SK-MEL-5 (cell line): Measurements from ENCODE around the gene INO80D. TPM values are rescaled to one million over a fixed set of nuclear protein-coding genes. Genes with fewer than 3 reads are reported as not detected.

Experiments used
- DNase-seq: peaks from one replicate; pipeline ENCODE4 v3.0.0-alpha.2; 2016; ENCODE audit warnings: low read depth, low spot score
- in situ Hi-C: cut with HindIII; loops from 2 replicates; pipeline ENCODE4 v1.10.0; 2016; ENCODE audit warnings: low sequenced_read_pairs, high pct_unique_total_duplicates, low pct_unique_long_range_greater_than_20kb
- small RNA-seq, 2 experiments: library from RNA; depleted of rRNA; stranded (forward); fragments of <200 nt; gene quantifications; one replicate each; pipeline ENCODE3, GENCODE V24; 2014
- total RNA-seq: library from RNA; depleted of rRNA; stranded (reverse); fragments of >200 nt; shearing (Covaris generic); gene quantifications from 2 replicates; pipeline ENCODE4 v1.2.3, GENCODE V29; 2014; rRNA removed

Gene INO80D
- total RNA-seq, 1 experiment from 2014 or later = 6.8 TPM

DNA sequence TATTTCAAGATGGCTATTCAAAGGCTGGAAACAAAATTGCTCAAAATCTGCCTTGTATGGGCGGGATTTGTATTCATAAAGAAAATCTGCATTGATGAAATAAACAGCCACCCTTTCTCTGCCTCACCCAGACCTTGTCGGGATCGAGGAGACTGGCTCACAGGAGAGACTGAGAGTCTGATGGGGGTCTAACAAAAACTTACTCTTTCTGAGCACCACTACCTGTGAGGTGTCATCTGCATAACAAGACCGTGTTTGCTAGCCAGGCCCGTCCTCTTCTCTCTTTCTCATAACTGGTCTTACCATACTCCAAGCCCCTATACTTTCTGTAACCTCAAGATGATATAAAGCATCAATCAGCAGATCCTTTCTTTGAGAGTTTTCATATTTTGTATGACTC, 115.6 kb downstream of the INO80D start:
- no peak for DNase-seq
- in situ Hi-C loops = no loop called here

DNA sequence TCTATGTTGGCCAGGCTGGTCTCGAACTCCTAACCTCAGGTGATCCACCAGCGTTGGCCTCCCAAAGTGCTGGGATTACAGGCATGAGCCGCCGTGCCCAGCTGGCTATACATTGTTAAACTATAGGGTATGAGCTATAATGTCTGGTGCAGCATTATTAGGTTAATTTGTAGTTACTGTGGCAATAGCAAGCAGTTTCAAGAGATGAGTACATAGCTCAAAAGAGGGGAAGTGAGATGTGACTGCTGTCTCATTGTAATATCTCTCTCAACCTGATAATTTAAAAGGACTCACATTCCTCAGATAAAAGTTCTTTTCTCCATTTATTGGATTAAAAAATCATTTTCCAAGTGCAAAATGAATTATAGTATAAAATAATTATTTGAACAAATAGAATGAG, 116.4 kb downstream of the INO80D start:
- in situ Hi-C loops = no loop called here
- DNase-seq = no peak

DNA sequence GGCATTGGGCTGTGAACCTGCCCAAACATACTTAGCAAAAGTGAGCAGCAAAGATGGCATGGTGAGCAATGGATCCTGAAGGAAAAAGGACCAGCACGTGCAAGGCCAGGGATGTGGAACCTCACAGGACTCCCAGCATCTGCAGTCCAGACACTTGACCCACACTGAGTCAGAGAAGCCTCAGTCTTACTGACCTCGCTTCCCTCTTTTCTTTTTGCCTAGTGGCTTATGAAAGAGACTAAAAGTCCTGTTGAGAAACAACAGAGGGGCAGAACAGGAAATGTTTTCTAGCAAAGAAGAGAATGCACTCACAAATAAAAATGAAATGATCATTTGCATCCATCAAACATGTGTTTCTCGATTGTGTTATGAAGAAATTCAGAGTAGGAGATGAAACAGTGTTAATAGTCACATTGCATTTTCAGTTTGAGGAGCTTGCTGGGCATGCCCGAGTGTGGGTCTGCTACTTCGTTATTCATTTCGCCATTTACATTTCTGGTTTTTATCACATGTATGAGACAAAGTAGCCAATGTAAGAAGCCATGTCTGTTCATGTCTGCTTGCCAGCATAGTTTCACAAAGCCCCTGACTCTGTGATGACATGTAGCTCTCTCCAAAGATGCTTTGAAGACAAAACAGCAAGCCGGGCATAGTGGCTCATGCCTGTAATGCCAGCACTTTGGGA, 118.4 kb downstream of the INO80D start:
- in situ Hi-C loops = no loop called here
- no peak for DNase-seq

DNA sequence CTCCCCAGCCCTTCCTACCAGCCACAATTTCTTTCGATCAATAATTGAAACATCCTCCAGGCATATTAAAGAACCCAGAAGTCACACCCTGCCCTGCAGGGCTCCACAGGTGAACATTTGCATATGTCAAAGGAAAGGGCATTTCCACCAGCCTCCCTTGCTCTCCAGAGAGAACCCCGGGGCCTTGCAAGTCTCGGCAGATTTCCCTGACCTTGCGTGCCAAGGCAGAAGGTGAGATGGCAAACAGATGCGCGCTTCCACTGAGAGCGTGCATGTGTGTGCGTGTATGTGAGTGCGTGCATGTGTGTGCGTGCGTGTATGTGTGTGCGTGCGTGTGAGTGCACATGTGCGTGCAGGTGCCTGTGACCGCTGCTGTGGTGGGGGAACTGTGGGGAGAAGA, 120.3 kb downstream of the INO80D start:
- no peak for DNase-seq
- in situ Hi-C loops = no loop called here

DNA sequence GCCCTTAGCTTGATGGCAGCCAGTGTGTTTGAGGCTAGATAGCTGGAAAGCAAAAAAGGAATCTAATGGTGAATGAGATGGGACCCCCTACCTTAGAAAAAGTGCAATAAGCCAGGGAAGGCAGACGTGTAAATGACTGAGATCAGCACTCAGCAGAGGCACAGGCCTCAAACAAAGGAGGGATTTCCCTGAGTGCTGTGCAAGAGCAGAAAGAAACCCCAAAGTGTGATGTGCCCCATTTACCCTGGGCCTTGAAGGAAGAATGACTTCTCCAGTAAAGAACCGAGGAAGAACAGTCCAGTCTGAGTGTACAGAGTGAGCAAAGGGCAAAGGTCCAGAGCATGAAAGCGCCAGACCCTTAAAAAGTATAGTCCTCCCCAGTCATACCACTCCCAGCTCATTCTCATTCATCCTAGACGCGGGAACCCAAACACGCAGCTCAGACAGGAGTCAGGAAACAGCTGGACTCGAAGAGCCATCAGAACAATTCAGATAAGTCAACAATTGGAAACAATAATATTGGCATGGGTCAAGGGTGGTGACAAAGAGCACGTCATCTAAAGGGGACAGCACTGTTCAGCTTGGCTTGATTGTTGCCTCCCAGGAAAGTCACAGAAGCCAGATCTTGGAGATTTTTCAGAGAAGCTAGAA, 121.7 kb downstream of the INO80D start:
- no peak for DNase-seq
- in situ Hi-C loops = no loop called here

DNA sequence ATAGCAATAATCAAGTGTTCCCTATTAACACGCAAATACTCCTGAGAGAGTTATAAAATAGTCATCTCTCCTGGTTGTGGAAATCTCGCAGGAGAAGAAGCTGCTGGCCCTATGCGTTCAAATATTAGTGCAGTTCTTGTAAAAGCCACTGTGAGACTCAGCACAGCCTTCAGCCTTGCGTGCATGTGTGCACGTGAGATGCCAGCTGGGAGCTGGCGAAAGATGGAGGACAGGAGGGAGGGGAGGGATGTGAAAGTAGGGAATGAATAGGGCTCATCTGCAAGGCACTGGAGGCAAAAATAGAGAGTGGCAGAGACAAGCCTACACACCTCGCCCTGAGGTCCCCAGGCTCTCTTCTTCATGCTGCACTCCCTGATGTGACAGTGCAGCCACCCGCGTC, 126.5 kb downstream of the INO80D start:
- in situ Hi-C loops = no loop called here
- DNase-seq = peak; percentile 24

DNA sequence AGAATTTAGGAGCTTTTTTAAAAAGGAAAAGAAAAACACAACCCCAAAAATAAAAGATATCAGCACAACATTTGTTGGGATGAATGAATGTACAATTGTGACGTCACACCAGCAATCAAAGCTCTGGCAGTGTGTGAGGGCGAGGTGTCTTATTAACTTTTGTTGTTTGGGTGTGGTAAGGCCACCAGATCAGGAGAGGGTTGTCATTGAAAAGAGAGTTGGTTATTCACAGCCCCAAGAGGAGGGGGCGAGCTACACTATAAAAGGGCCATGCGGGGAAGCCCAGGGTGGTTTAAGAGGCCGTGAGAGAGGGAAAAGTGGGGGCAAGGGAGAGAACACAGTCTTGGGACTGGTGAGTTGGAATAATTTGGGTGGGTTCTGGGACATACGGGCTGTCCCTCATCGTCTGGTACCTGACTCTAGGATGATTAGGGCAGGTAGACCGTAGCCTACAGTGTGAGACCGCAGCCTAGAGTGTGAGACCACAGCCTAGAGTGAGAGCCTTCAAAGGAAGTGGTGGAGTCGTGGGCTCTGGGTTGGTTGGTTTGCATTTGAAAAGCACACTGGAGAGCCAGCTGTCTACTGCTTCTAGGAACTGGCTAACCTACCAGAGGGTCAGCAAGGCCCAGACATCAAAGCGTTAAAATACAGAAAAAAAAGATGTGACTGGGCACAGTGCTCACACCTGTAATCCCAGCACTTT, 128.4 kb downstream of the INO80D start:
- in situ Hi-C loops = no loop called here
- DNase-seq = no peak

DNA sequence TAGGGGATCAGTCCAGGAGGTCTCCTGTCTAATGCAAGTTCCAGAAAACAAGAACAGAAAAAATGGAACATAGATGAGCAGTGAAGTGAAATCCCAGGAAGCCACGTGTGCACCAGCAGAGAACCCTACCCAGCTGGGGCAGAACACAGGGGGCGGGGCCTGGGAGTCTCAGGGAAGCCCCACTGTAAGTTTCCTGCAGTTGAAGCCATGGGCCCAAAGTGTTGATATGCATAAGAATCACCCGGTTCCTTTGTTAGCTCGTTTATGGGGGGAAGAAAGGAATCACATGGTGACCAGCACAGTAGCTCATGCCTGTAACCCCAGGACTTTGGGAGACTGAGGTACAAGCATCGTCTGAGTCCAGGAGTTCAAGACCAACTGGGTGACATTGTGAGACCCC, 131.3 kb downstream of the INO80D start:
- in situ Hi-C loops = no loop called here
- no peak for DNase-seq

DNA sequence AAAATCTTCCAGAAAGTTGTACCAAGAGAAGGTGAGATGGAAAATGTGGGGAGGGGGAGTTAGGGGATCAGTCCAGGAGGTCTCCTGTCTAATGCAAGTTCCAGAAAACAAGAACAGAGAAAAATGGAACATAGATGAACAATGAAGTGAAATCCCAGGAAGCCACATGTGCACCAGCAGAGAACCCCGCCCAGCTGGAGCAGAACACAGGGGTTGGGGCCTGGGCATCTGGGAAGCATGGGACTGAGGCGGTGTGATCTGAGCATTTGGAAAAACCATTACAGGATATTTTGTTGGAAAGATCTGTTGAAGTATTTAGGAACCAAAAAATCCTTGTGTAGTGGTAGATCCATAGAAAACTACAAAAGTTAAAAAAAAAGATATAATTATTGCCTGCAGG, 133.7 kb downstream of the INO80D start:
- in situ Hi-C loops = no loop called here
- DNase-seq = no peak

DNA sequence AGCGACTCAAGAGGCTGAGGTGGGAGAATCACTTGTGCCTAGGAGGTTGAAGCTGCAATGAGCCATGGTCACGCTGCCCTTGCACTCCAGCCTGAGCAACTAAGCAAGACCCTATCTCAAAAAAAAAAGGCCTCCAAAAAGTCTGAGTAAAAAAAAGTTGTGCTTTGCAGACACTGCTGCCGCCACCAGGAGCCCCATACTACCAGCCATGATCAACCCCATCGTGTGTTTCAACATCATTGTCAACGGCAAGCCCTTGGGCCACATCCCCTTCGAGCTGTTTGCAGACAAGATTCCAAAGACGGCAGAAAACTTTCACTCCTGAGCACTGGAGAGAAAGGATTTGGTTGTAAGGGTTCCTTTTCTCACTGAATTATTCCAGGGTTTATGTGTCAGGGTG, 137.1 kb downstream of the INO80D start:
- in situ Hi-C loops = no loop called here
- no peak for DNase-seq

DNA sequence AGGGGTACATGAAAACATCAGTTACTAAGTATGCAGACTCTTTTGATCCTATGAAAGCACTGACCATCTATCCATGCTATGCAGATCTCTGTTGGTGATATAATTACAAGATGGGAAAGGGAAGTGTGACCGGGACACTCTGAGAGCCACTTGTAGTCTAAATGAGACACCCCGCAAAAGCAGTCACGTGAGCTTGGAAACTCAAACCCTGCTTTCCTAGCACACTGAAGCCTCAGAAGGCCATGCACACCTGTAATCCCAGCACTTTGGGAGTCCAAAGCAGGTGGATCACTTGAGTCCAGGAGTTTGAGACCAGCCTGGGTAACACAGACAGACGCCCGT, 137.5 kb downstream of the INO80D start:
- in situ Hi-C loops = no loop called here
- no peak for DNase-seq

DNA sequence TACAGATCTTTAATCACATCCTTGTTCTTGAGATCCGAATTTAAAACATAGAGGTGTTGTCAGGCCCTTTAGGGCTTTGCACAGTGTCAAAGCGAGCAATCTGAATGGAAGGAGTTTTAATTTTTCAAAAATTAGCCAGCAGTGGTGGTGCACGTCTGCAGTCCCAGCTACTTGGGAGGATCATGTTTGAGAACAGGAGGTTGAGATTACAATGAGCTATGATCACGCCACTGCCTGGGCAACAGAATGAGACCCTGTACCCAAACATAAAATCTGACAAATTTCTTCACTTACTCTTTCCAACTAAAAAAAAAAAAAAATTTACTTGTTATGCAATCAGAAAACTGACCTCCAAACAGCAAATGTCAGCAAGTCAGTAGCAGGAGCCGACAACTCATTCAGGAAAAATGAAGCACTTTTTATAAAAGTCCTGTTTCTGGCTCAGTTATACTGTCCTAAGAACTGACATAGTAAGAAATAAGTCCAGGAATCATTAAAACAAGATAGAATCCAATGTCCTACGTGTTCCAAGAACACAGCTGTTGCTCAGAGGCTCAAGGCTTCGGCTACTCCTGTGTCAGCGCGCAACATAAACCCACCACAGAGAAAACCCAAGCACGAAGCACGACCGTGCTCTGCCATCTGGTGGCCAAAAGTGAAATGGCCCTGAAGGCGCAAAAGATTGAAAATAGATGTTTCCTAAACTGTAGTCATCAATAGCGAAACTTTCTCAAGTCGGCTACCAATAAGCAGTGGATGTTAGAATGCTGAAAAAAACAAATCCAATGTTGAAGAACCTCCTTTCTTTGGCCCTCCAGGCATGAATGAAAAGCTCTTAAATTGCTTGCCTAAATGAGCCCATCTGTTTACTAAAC, 138.1 kb downstream of the INO80D start:
- DNase-seq = peak; percentile 74
- in situ Hi-C loops = no loop called here

DNA sequence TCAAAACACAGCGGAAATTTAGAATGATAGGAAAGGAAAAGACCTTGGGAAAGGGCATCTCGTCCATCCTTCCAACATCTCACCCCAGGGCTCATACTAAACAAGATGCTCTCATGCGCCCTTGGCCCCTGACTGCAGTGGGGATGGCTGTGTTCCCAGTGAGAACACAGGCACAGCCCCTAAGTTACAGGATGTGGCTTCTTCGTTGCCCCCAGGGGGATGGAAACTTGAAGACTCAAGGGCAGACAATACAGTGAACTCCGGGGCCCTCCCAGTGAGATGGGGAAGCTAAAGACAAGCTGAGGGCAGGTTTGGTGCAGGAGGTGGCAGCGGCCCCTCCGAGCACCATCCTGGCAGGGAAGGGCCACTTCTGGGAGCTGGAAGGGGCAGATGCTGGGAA, 139.7 kb downstream of the INO80D start:
- DNase-seq = no peak
- in situ Hi-C loops = no loop called here

Small RNA genes within 50 kb of the gene (small RNA-seq; reads per million reads assigned to genes)
- gene RF00006 (0 reads per million in 2 experiments), gene RF00019 (0 reads per million in 2 experiments)

Other genes with a start within 250 kb of the INO80D start
- gene NDUFS1, start 73.3 kb upstream of the INO80D start, total RNA-seq = 170 and 175 TPM in 2 replicates
- 547 and 618 TPM in 2 replicates for gene EEF1B2, start 73.7 kb upstream of the INO80D start, total RNA-seq
- 13.1 and 14.0 TPM in 2 replicates for gene ZDBF2, start 188.5 kb upstream of the INO80D start, total RNA-seq